ENCODE measurements around the gene ANO9.

DNA sequence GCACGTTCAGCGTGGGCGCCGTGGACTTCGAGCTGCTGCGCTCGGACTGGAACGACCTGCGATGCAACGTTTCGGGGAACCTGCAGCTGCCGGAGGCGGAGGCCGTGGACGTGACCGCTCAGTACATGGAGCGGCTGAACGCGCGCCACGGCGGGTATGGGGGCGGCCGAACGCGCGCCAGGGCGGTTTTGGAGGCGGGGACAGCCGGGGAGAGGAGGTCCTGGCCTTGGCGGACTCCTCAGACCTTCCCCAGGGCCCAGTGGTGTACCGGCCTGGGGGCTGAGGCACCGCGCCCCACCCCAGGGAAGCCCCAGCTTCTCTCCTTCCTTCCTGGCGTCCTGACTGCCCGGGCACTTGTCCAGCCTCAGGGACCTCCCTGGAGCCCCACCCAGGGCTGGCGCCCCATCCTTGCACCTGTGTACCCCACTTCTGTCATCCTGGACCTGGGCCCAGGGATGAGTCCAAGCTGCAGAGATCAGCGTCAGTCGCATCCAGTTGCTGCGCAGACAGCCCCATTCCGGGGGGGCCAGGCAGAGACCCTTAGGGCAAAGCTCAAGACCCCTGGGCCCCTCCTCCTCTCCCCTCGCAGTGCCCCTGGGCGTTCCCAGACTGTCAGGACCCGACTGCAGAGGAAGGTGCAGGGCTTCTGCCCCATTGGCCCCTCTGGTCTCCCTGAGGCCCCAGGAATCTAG, 64.5 kb downstream of the ANO9 start:
- no peak for TF ChIP-seq POLR2A (IDR thresholded peaks at IDR 0.05)
- TF ChIP-seq, protein P1, sequence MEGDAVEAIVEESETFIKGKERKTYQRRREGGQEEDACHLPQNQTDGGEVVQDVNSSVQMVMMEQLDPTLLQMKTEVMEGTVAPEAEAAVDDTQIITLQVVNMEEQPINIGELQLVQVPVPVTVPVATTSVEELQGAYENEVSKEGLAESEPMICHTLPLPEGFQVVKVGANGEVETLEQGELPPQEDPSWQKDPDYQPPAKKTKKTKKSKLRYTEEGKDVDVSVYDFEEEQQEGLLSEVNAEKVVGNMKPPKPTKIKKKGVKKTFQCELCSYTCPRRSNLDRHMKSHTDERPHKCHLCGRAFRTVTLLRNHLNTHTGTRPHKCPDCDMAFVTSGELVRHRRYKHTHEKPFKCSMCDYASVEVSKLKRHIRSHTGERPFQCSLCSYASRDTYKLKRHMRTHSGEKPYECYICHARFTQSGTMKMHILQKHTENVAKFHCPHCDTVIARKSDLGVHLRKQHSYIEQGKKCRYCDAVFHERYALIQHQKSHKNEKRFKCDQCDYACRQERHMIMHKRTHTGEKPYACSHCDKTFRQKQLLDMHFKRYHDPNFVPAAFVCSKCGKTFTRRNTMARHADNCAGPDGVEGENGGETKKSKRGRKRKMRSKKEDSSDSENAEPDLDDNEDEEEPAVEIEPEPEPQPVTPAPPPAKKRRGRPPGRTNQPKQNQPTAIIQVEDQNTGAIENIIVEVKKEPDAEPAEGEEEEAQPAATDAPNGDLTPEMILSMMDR (IDR thresholded peaks at IDR 0.05): no peak
